ENCODE data around the gene BAX. TPM values are rescaled to one million over a fixed set of nuclear protein-coding genes. Genes with fewer than 3 reads are reported as not detected.

The BAX gene
- total and polyA plus RNA-seq, 2 of the 13 experiments (the other 11 are each of a cell fraction or from before 2014, with no cell fraction given) = 139 to 176 TPM

DNA sequence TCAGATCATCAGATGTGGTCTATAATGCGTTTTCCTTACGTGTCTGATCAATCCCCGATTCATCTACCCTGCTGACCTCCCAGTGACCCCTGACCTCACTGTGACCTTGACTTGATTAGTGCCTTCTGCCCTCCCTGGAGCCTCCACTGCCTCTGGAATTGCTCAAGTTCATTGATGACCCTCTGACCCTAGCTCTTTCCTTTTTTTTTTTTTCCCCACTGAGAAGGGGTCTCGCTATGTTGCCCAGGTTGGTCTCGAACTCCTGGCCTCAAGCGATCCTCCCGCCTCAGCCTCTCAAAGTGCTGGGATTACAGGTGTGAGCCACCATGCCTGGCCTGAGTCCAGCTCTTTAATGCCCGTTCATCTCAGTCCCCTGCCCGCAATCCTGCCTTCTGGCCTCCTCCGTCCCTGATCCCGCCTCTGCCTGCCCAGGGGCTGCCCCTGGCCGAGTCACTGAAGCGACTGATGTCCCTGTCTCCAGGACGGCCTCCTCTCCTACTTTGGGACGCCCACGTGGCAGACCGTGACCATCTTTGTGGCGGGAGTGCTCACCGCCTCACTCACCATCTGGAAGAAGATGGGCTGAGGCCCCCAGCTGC is 6.5 kb downstream of the BAX start (continued):
- TF ChIP-seq MTF1 (CRISPR knock-in tag; IDR thresholded peaks at IDR 0.05) (no peak), DMTF1 (CRISPR knock-in tag; IDR thresholded peaks at IDR 0.05) (no peak), SAP130 (CRISPR knock-in tag; IDR thresholded peaks at IDR 0.05; ENCODE audit: low read depth) (no peak), HNRNPLL (IDR thresholded peaks at IDR 0.05; ENCODE audit: low read depth, low read length, poor library complexity, severe bottlenecking) (no peak), TEAD3 (CRISPR knock-in tag; optimal IDR thresholded peaks at IDR 0.05; ENCODE audit: borderline replicate concordance) (no peak), CENPX (CRISPR knock-in tag; IDR thresholded peaks at IDR 0.05) (no peak), YEATS4 (CRISPR knock-in tag; IDR thresholded peaks at IDR 0.05; ENCODE audit: borderline replicate concordance) (no peak), ZNF816 (CRISPR knock-in tag; IDR thresholded peaks at IDR 0.05; ENCODE audit: borderline replicate concordance) (no peak), ZNF749 (CRISPR knock-in tag; IDR thresholded peaks at IDR 0.05; ENCODE audit: borderline replicate concordance) (no peak), SNAI1 (CRISPR knock-in tag; IDR thresholded peaks at IDR 0.05; ENCODE audit: borderline replicate concordance) (no peak), ZNF441 (CRISPR knock-in tag; IDR thresholded peaks at IDR 0.05; ENCODE audit: borderline replicate concordance) (no peak), ADNP (CRISPR knock-in tag; IDR thresholded peaks at IDR 0.05) (0 out of 2 replicates have a peak, but pooled peaks have one; percentile 32), MTA1 (CRISPR knock-in tag; IDR thresholded peaks at IDR 0.05; ENCODE audit: borderline replicate concordance) (no peak), NCOA1 (CRISPR knock-in tag; IDR thresholded peaks at IDR 0.05) (no peak), ZNF713 (CRISPR knock-in tag; IDR thresholded peaks at IDR 0.05) (no peak), IRX3 (CRISPR knock-in tag; IDR thresholded peaks at IDR 0.05; ENCODE audit: borderline replicate concordance, low read depth) (no peak), TFDP2 (CRISPR knock-in tag; IDR thresholded peaks at IDR 0.05) (peak; percentile 44; the same call in 1 of the 2 replicates)
- TF ChIP-seq, protein P1, sequence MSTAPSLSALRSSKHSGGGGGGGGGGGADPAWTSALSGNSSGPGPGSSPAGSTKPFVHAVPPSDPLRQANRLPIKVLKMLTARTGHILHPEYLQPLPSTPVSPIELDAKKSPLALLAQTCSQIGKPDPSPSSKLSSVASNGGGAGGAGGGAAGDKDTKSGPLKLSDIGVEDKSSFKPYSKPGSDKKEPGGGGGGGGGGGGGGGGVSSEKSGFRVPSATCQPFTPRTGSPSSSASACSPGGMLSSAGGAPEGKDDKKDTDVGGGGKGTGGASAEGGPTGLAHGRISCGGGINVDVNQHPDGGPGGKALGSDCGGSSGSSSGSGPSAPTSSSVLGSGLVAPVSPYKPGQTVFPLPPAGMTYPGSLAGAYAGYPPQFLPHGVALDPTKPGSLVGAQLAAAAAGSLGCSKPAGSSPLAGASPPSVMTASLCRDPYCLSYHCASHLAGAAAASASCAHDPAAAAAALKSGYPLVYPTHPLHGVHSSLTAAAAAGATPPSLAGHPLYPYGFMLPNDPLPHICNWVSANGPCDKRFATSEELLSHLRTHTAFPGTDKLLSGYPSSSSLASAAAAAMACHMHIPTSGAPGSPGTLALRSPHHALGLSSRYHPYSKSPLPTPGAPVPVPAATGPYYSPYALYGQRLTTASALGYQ (CRISPR knock-in tag; IDR thresholded peaks at IDR 0.05) = no peak
- TF ChIP-seq, protein P2, sequence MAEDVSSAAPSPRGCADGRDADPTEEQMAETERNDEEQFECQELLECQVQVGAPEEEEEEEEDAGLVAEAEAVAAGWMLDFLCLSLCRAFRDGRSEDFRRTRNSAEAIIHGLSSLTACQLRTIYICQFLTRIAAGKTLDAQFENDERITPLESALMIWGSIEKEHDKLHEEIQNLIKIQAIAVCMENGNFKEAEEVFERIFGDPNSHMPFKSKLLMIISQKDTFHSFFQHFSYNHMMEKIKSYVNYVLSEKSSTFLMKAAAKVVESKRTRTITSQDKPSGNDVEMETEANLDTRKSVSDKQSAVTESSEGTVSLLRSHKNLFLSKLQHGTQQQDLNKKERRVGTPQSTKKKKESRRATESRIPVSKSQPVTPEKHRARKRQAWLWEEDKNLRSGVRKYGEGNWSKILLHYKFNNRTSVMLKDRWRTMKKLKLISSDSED (CRISPR knock-in tag; IDR thresholded peaks at IDR 0.05) = no peak
- TF ChIP-seq, protein P3, sequence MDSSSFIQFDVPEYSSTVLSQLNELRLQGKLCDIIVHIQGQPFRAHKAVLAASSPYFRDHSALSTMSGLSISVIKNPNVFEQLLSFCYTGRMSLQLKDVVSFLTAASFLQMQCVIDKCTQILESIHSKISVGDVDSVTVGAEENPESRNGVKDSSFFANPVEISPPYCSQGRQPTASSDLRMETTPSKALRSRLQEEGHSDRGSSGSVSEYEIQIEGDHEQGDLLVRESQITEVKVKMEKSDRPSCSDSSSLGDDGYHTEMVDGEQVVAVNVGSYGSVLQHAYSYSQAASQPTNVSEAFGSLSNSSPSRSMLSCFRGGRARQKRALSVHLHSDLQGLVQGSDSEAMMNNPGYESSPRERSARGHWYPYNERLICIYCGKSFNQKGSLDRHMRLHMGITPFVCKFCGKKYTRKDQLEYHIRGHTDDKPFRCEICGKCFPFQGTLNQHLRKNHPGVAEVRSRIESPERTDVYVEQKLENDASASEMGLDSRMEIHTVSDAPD (CRISPR knock-in tag; IDR thresholded peaks at IDR 0.05) = no peak
